Muscle layer of colon (tissue), 2 donors: ENCODE results near the gene POU6F2.

Experiments
- H3K27ac ChIP-seq: one replicate; pipeline ENCODE4 v1.7.0; 2013; ENCODE audit warnings: low read depth, mild to moderate bottlenecking, low read length, moderate library complexity
- H3K27me3 ChIP-seq, 2 donors: one replicate each; pipeline ENCODE4 v1.7.0; 2013; ENCODE audit warnings: low read length in 2 of 2, mild to moderate bottlenecking in 2 of 2; ENCODE audit not compliant: insufficient read depth in 2 of 2, control insufficient read depth in 1 of 2
- H3K36me3 ChIP-seq: one replicate; pipeline ENCODE4 v1.7.0; 2013; ENCODE audit warnings: mild to moderate bottlenecking, low read length; ENCODE audit not compliant: insufficient read depth
- H3K4me1 ChIP-seq: one replicate; pipeline ENCODE4 v1.7.0; 2013; ENCODE audit warnings: mild to moderate bottlenecking, low read length; ENCODE audit not compliant: insufficient read depth
- H3K4me3 ChIP-seq, 2 donors: one replicate each; pipeline ENCODE4 v1.7.0; 2013; ENCODE audit warnings: low read length in 2 of 2, low read depth in 1 of 2, mild to moderate bottlenecking in 1 of 2, moderate library complexity in 1 of 2
- H3K9ac ChIP-seq: one replicate; pipeline ENCODE4 v1.7.0; 2013; ENCODE audit warnings: low read length
- H3K9me3 ChIP-seq: one replicate; pipeline ENCODE4 v1.7.0; 2013; ENCODE audit warnings: mild to moderate bottlenecking, low read length
- donor health status: abdominal sarcoma.
- donor health status: Adenocarcinoma of cecum.

Gene POU6F2

GRCh38 chr7:39461263-39461820, 483.6 kb downstream of the POU6F2 start:
- Histone ChIP-seq H3K27ac (no peak overlapping the region), H3K4me3 (no peak overlapping the region), H3K9me3 (no peaks in the 10 kb centered on the region), H3K4me1 (no peaks in the 10 kb centered on the region), H3K9ac (no peak overlapping the region), H3K27me3 (no peaks in the 10 kb centered on the region), H3K36me3 (no peaks in the 10 kb centered on the region)

- H3K36me3 ChIP-seq = no peaks in the 10 kb centered on the region
- H3K9ac ChIP-seq = no peak overlapping the region
- no peaks in the 10 kb centered on the region for H3K27me3 ChIP-seq
- no peak overlapping the region for H3K27ac ChIP-seq
- no peak overlapping the region for H3K4me3 ChIP-seq
- no peaks in the 10 kb centered on the region for H3K9me3 ChIP-seq
- no peaks in the 10 kb centered on the region for H3K4me1 ChIP-seq
Measured at GRCh38 chr7:39463252-39463651, 485.5 kb downstream of the POU6F2 start.

DNA sequence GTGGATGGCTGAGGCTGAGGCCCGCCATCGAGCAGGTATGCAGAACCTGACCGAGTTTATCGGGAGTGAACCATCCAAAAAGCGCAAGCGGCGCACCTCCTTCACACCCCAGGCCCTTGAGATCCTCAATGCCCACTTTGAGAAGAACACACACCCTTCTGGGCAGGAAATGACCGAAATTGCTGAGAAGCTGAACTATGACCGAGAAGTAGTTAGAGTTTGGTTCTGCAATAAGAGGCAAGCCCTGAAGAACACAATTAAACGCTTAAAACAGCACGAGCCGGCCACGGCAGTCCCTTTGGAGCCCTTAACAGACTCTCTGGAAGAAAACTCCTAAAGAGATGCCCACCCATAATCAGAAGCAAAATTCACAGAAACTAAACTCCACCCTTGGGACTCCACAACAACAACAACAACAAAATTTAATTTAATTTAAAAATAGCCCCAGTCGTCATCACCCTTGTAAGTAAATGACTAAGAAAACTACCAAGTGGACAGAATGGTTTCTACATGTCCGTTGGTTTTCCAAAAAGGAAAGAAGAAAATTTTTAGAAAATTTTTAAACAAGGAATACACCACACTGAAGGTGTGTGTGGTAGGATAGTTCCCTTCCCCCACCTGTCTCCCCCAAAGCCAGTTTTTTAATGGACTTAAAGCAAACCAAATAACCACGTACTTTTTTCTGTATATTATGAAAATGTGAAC, 486.8 kb downstream of the POU6F2 start:
- no peak overlapping the region for H3K27ac ChIP-seq
- H3K27me3 ChIP-seq = no peaks in the 10 kb centered on the region
- no peaks in the 10 kb centered on the region for H3K9me3 ChIP-seq
- H3K4me1 ChIP-seq = no peaks in the 10 kb centered on the region
- H3K36me3 ChIP-seq = no peaks in the 10 kb centered on the region
- H3K4me3 ChIP-seq = no peak overlapping the region
- no peak overlapping the region for H3K9ac ChIP-seq

DNA sequence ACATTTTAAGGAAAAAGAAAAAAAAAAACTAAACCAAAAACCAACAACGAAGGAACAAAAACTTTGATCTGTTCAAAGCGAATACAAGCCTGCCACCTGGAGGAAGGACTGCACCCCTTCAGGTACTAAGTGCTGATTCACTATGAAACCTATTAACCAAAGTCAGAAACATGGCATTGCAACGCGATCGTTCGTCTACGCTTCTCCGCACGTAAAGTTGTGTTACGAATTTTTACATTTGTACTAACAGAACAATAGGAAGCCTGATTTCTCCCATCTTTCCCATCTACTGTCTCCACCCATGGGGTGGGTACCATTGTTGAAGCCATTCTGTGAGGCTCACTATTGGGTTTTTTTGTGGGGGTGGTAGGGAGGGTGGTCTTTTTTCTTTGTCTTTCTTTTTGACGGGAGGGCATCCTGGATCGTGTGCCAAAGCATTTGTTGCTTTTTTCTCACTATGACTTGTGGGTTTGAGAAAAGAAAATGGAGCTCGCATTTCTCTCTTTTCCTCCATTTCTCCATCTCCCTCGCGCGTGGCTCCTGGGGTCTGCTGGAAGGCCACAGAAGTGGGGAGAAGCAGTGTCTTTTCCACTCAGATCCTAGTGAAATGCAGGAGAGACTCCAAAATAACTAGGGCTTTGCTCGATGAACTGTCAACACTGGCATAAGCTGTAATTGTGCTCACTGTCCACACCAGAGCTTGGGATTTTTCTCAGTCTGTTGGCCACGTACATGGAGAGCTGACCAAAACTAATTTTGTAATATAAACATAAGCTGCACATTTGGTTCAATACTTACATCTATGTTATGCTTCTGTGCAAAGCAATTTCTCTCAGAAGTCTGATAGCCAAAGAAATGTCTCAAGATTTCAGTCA, 487.6 kb downstream of the POU6F2 start:
- no peak overlapping the region for H3K9ac ChIP-seq
- no peaks in the 10 kb centered on the region for H3K9me3 ChIP-seq
- no peaks in the 10 kb centered on the region for H3K27me3 ChIP-seq
- no peaks in the 10 kb centered on the region for H3K36me3 ChIP-seq
- no peak overlapping the region for H3K4me3 ChIP-seq
- no peaks in the 10 kb centered on the region for H3K4me1 ChIP-seq
- H3K27ac ChIP-seq = no peak overlapping the region

DNA sequence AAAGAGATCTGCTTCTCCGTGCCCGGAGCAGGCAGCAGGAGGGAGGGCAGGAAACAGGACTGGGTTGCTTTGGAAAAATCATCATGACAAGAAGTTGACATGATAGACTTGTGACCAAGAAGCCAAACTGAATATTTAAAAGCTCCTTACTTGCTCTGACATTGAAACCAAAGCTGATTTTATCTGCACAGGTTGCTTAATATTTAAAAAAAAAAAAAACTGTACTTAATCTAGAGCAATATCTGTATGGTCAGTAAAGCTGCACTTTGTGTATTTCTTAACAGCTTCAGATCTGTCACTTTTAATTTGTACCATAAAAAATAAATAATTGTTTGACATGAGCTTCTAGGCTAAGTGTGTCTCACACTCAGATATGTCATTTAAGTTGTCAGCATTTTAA, 490.6 kb downstream of the POU6F2 start:
- H3K4me1 ChIP-seq = no peaks in the 10 kb centered on the region
- no peaks in the 10 kb centered on the region for H3K36me3 ChIP-seq
- H3K27me3 ChIP-seq = no peaks in the 10 kb centered on the region
- H3K4me3 ChIP-seq = no peak overlapping the region
- H3K9ac ChIP-seq = no peak overlapping the region
- H3K27ac ChIP-seq = no peak overlapping the region
- H3K9me3 ChIP-seq = no peaks in the 10 kb centered on the region

DNA sequence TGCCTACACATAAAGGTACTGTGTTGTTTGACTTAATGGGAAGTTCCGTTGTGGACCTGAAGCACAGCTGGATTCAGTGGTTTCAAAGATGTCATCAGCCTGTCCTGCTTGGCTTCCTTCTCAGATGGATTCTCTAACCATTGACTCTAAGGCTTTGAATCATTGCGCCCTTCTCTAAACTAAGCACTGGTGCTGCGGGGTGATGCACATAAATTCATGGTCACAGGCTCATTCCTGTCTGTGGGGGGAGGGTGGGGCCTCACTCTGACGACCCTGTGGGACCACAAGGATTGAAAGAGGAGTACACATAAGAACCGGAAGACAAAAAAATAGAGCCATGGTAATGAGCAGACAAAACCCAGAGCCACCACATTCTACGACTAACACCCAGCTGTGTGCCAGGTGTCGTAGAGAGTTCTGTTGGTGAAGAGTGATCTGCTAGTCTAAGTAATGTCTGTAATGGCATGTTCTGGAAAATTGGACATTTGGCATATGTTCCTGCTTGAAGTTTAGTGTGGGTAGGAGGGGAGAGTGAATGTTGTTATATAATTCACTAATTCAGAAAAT, 491.2 kb downstream of the POU6F2 start:
- Histone ChIP-seq H3K27ac (no peak overlapping the region), H3K9ac (no peak overlapping the region), H3K27me3 (no peaks in the 10 kb centered on the region), H3K4me1 (no peaks in the 10 kb centered on the region), H3K4me3 (no peak overlapping the region), H3K9me3 (no peaks in the 10 kb centered on the region), H3K36me3 (no peaks in the 10 kb centered on the region)

- H3K9ac ChIP-seq = no peak overlapping the region
- H3K9me3 ChIP-seq = no peaks in the 10 kb centered on the region
- H3K36me3 ChIP-seq = no peaks in the 10 kb centered on the region
- no peak overlapping the region for H3K4me3 ChIP-seq
- no peaks in the 10 kb centered on the region for H3K4me1 ChIP-seq
- no peak overlapping the region for H3K27ac ChIP-seq
- no peaks in the 10 kb centered on the region for H3K27me3 ChIP-seq
Measured at GRCh38 chr7:39480901-39481300, 503.2 kb downstream of the POU6F2 start.

- H3K36me3 ChIP-seq = no peaks in the 10 kb centered on the region
- no peak overlapping the region for H3K9ac ChIP-seq
- no peaks in the 10 kb centered on the region for H3K9me3 ChIP-seq
- no peak overlapping the region for H3K27ac ChIP-seq
- H3K27me3 ChIP-seq = no peaks in the 10 kb centered on the region
- H3K4me1 ChIP-seq = no peaks in the 10 kb centered on the region
- H3K4me3 ChIP-seq = no peak overlapping the region
Measured at GRCh38 chr7:39488467-39489393, 511.0 kb downstream of the POU6F2 start.

- H3K27me3 ChIP-seq = no peaks in the 10 kb centered on the region
- H3K9me3 ChIP-seq = no peaks in the 10 kb centered on the region
- H3K4me1 ChIP-seq = no peaks in the 10 kb centered on the region
- H3K9ac ChIP-seq = no peak overlapping the region
- no peak overlapping the region for H3K4me3 ChIP-seq
- no peaks in the 10 kb centered on the region for H3K36me3 ChIP-seq
- H3K27ac ChIP-seq = no peak overlapping the region
Measured at GRCh38 chr7:39490296-39490695, 512.6 kb downstream of the POU6F2 start.

DNA sequence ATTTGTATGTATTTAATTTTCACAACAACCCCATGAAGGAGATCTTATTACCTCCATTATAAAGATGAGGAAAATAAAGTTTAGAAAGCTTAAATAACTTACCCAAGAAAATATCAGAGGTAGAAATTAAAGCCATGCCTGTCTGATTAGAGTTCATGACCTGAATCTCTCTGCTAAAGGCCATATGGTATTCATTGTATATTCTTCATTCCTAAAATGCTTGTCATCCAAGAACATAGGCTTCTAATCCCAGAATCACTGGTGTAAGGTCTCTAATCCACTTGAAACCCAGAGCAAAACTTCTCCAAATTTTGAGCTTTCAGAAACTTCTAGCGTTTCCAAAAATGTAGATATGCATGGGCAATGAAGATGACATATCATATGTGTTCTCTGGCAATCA, 516.2 kb downstream of the POU6F2 start:
- no peak overlapping the region for H3K27ac ChIP-seq
- H3K4me3 ChIP-seq = no peak overlapping the region
- peaks cover 11% of the 10 kb centered on the region for H3K4me1 ChIP-seq
- H3K36me3 ChIP-seq = no peaks in the 10 kb centered on the region
- H3K9ac ChIP-seq = no peak overlapping the region
- no peaks in the 10 kb centered on the region for H3K9me3 ChIP-seq
- no peaks in the 10 kb centered on the region for H3K27me3 ChIP-seq

GRCh38 chr7:39501358-39501757, 523.6 kb downstream of the POU6F2 start:
- Histone ChIP-seq H3K36me3 (no peaks in the 10 kb centered on the region), H3K9ac (no peak overlapping the region), H3K4me3 (no peak overlapping the region), H3K27me3 (no peaks in the 10 kb centered on the region), H3K9me3 (no peaks in the 10 kb centered on the region), H3K4me1 (peaks cover 11% of the 10 kb centered on the region), H3K27ac (no peak overlapping the region)
